SU-DHL-6 (cell line): ENCODE results near the gene ZNF609.
"Not testable (repeated sequence)": the region's sequence is repeated elsewhere in the genome, so short reads cannot be mapped to it uniquely, and the experiment has no call there.

Source experiments
- H2AFZ ChIP-seq: fragments of 200-600 bp; sonication (generic); 2 replicates; pipeline ENCODE4 v1.6.1; 2014; ENCODE audit warnings: low read depth, mild to moderate bottlenecking, moderate library complexity, mixed read lengths, antibody characterized with exemption, low read length; ENCODE audit not compliant: severe bottlenecking
- H3F3A ChIP-seq: fragments of 200-600 bp; shearing (Covaris generic); 2 replicates; pipeline ENCODE4 v1.6.0; 2016; ENCODE audit warnings: antibody characterized with exemption, mild to moderate bottlenecking; ENCODE audit not compliant: insufficient read depth
- H3K27ac ChIP-seq: fragments of 200-600 bp; sonication (generic); 2 replicates; pipeline ENCODE4 v1.5.1; 2016; ENCODE audit warnings: low read depth, mild to moderate bottlenecking, low read length, moderate library complexity, mixed read lengths
- H3K27me3 ChIP-seq: fragments of 200-600 bp; sonication (generic), shearing (Covaris generic); 2 replicates; pipeline ENCODE4 v1.6.0; 2014; ENCODE audit warnings: mild to moderate bottlenecking, low read length
- H3K36me3 ChIP-seq: fragments of 200-600 bp; sonication (generic); 2 replicates; pipeline ENCODE4 v1.6.1; 2014; ENCODE audit warnings: mild to moderate bottlenecking, low read length, mixed read lengths
- H3K4me2 ChIP-seq: fragments of 300-600, 200-600 bp; shearing (Covaris generic), sonication (generic); 2 replicates; pipeline ENCODE4 v1.6.0; 2014; ENCODE audit warnings: low read length, low read depth, mild to moderate bottlenecking; ENCODE audit not compliant: poor library complexity, severe bottlenecking
- H3K4me3 ChIP-seq: fragments of 200-600 bp; sonication (generic); 2 replicates; pipeline ENCODE4 v1.5.1; 2014; ENCODE audit warnings: antibody characterized with exemption, low read length, mild to moderate bottlenecking, mixed read lengths; ENCODE audit not compliant: insufficient read depth, poor library complexity, severe bottlenecking
- H3K79me2 ChIP-seq: fragments of 200-600 bp; sonication (generic); 2 replicates; pipeline ENCODE4 v1.6.1; 2014; ENCODE audit warnings: mild to moderate bottlenecking, low read length, moderate library complexity; ENCODE audit not compliant: insufficient read depth
- H3K9ac ChIP-seq: fragments of 200-600 bp; sonication (generic); 2 replicates; pipeline ENCODE4 v1.7.0; 2014; ENCODE audit warnings: mild to moderate bottlenecking, low read length
- H3K9me2 ChIP-seq: fragments of 200-600 bp; sonication (generic); replicated peaks from 2 replicates; pipeline ENCODE4 v1.6.1; 2014; ENCODE audit warnings: low read length; ENCODE audit not compliant: insufficient read depth
- H3K9me3 ChIP-seq: fragments of 200-600 bp; sonication (generic); 2 replicates; pipeline ENCODE4 v1.6.1; 2014; ENCODE audit warnings: low read length, mixed read lengths; ENCODE audit not compliant: insufficient read depth
- H4K20me1 ChIP-seq: fragments of 200-600 bp; sonication (generic); 2 replicates; pipeline ENCODE4 v1.6.1; 2014; ENCODE audit warnings: low read depth, mild to moderate bottlenecking, antibody characterized with exemption, low read length, moderate library complexity, mixed read lengths
- CTCF ChIP-seq: fragments of 200-600 bp; sonication (generic); IDR thresholded peaks from one replicate; pipeline ENCODE4 v1.5.1; 2017; ENCODE audit warnings: antibody characterized with exemption, mild to moderate bottlenecking, low read length, moderate library complexity; ENCODE audit not compliant: insufficient read depth, poor library complexity, severe bottlenecking
- EZH2phosphoT487 ChIP-seq: fragments of 200-600 bp; sonication (generic), shearing (Covaris generic); conservative IDR thresholded peaks from 2 replicates; pipeline ENCODE4 v1.6.1; 2018; ENCODE audit warnings: mild to moderate bottlenecking, antibody characterized with exemption, low read length, moderate library complexity, mixed read lengths

The ZNF609 gene

GRCh38 chr15:64643685-64644084 is 183.3 kb downstream of the ZNF609 start:
- Histone ChIP-seq H3K4me3 (no peak overlapping the region), H3K9me2 (no peaks in the 10 kb centered on the region), H4K20me1 (no peaks in the 10 kb centered on the region), H3K36me3 (no peaks in the 10 kb centered on the region), H3K27me3 (no peaks in the 10 kb centered on the region), H2AFZ (no peak overlapping the region), H3K27ac (no peak overlapping the region), H3K79me2 (0 out of 2 replicates have a peak, but pooled peaks cover 4% of the 10 kb centered on the region), H3K9ac (no peak overlapping the region), H3K4me2 (no peak overlapping the region), H3F3A (0 out of 2 replicates have a peak, but pooled peaks cover under 1% of the 10 kb centered on the region), H3K9me3 (no peaks in the 10 kb centered on the region)
- TF ChIP-seq EZH2phosphoT487 (no peak), CTCF (no peak)

GRCh38 chr15:64644811-64645210 is 184.4 kb downstream of the ZNF609 start:
- not testable (repeated sequence) for H3K4me2 ChIP-seq, H3F3A ChIP-seq, H3K9ac ChIP-seq, H3K9me2 ChIP-seq, H2AFZ ChIP-seq, H3K27me3 ChIP-seq, H3K27ac ChIP-seq, H3K36me3 ChIP-seq, H3K79me2 ChIP-seq, H3K4me3 ChIP-seq, H3K9me3 ChIP-seq, H4K20me1 ChIP-seq

GRCh38 chr15:64645995-64646394 is 185.6 kb downstream of the ZNF609 start:
- Histone ChIP-seq H4K20me1 (no peaks in the 10 kb centered on the region), H3F3A (peaks cover 15% of the 10 kb centered on the region; the same call in 1 of the 2 replicates), H3K27ac (no peak overlapping the region), H3K36me3 (no peaks in the 10 kb centered on the region), H3K9me2 (no peaks in the 10 kb centered on the region), H3K4me2 (no peak overlapping the region), H3K27me3 (no peaks in the 10 kb centered on the region), H3K9me3 (no peaks in the 10 kb centered on the region), H3K79me2 (no peaks in the 10 kb centered on the region), H3K9ac (no peak overlapping the region), H3K4me3 (no peak overlapping the region), H2AFZ (no peak overlapping the region)
- no peak for TF ChIP-seq CTCF
- no peak for TF ChIP-seq EZH2phosphoT487

DNA sequence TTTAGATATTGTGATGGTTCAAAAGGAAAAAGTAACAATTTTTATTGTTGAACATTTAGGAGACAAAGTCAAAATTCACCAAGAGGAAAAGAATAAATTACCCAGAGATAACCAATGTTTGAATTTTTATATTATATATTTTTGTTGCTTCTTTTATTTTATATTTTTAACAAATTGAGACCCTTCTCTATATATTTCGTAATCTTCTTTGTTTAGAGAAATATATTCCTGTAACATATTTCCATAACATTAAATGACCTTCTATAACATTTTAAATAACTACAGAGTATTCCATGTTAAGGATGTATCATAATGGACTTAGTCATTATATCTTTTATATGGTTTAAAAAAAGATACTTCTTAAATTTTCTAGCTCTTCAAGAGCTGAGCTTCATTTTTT is 187.0 kb downstream of the ZNF609 start:
- no peaks in the 10 kb centered on the region for H3K9me2 ChIP-seq
- no peak overlapping the region for H3K4me3 ChIP-seq
- H3K79me2 ChIP-seq: 0 out of 2 replicates have a peak, but pooled peaks cover under 1% of the 10 kb centered on the region
- TF ChIP-seq CTCF (no peak), EZH2phosphoT487 (no peak)
- H3K9ac ChIP-seq: no peak overlapping the region
- no peaks in the 10 kb centered on the region for H4K20me1 ChIP-seq
- no peaks in the 10 kb centered on the region for H3K27me3 ChIP-seq
- peaks cover 21% of the 10 kb centered on the region; the same call in 1 of the 2 replicates for H3F3A ChIP-seq
- H3K27ac ChIP-seq: no peak overlapping the region
- H3K4me2 ChIP-seq: no peak overlapping the region
- no peak overlapping the region for H2AFZ ChIP-seq
- no peaks in the 10 kb centered on the region for H3K36me3 ChIP-seq
- no peaks in the 10 kb centered on the region for H3K9me3 ChIP-seq
